Progenitor cell of endocrine pancreas (in vitro differentiated cells): ENCODE measurements around the gene CRISPLD2. TPM values are rescaled to one million over a fixed set of nuclear protein-coding genes. Genes with fewer than 3 reads are reported as not detected.

ENCODE experiments used
- DNase-seq: peaks from one replicate; pipeline ENCODE4 v3.0.0; 2021; ENCODE audit warnings: low spot score; ENCODE audit not compliant: unreplicated experiment
- H3K27ac Mint-ChIP-seq: 2 replicates; pipeline ENCODE4 v1.8.0; 2021; ENCODE audit warnings: mild to moderate bottlenecking, moderate library complexity, mixed read lengths
- H3K27me3 Mint-ChIP-seq: 2 replicates; pipeline ENCODE4 v1.8.0; 2021; ENCODE audit warnings: mixed read lengths
- H3K36me3 Mint-ChIP-seq: 2 replicates; pipeline ENCODE4 v1.8.0; 2022; ENCODE audit warnings: mixed read lengths; ENCODE audit not compliant: insufficient read depth
- H3K4me1 Mint-ChIP-seq: 2 replicates; pipeline ENCODE4 v1.8.0; 2021; ENCODE audit warnings: low read depth, mixed read lengths
- H3K4me3 Mint-ChIP-seq: 2 replicates; pipeline ENCODE4 v1.8.0; 2021; ENCODE audit warnings: low read depth, mild to moderate bottlenecking, moderate library complexity, mixed read lengths
- H3K9me3 Mint-ChIP-seq: 2 replicates; pipeline ENCODE4 v1.8.0; 2021; ENCODE audit warnings: low read depth, mixed read lengths
- total RNA-seq: library from RNA; stranded (reverse); gene quantifications from 2 replicates; pipeline ENCODE4 v1.2.1, GENCODE V29; 2021
- TF ChIP-seq, protein P1 (sequence below): fragments of 200-600 bp; sonication (generic); IDR thresholded peaks from one replicate; pipeline ENCODE4 v1.5.0; 2021; ENCODE audit warnings: antibody characterized with exemption, mild to moderate bottlenecking; ENCODE audit not compliant: unreplicated experiment

CRISPLD2 gene
- total RNA-seq, 1 donor from 2014 or later: 11.0 TPM

DNA sequence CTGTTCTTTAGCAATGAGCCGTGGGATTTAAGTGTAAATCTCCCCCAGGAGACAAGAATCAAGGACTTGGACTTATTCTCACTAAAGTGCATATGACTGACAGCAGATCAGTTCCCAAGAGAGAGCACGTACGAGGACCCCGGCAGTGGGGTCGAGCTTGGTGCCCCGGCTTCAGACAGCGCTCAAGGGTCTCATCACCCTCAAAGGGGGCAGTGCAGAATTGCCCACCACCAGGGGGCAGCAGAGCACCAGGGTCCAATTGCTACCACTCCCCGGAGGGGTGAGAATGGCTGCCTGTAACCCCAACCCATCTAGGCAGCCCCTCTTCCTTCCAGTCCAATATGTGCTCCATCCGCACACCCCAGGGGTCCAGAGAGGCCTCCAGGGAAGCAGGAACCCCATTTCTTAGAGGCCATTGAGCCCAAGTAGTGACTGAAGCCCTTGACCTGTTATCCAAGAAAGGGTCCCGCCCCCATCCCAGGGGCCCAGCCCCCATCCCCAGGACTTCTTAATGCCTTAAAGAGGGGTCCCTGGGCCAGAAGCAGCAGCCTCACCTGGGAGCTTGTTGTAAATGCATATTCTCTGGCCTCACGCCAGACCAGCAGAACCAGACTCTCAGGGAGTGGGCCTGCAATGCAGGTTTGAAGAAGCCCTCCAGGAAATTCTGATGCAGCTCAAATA, 105.4 kb downstream of the CRISPLD2 start:
- H3K9me3 Mint-ChIP-seq: no peaks in the 10 kb centered on the region
- no peak overlapping the region for H3K4me3 Mint-ChIP-seq
- peaks cover 11% of the 10 kb centered on the region for H3K27me3 Mint-ChIP-seq
- H3K4me1 Mint-ChIP-seq: no peaks in the 10 kb centered on the region
- no peak for DNase-seq
- TF ChIP-seq, protein P1, sequence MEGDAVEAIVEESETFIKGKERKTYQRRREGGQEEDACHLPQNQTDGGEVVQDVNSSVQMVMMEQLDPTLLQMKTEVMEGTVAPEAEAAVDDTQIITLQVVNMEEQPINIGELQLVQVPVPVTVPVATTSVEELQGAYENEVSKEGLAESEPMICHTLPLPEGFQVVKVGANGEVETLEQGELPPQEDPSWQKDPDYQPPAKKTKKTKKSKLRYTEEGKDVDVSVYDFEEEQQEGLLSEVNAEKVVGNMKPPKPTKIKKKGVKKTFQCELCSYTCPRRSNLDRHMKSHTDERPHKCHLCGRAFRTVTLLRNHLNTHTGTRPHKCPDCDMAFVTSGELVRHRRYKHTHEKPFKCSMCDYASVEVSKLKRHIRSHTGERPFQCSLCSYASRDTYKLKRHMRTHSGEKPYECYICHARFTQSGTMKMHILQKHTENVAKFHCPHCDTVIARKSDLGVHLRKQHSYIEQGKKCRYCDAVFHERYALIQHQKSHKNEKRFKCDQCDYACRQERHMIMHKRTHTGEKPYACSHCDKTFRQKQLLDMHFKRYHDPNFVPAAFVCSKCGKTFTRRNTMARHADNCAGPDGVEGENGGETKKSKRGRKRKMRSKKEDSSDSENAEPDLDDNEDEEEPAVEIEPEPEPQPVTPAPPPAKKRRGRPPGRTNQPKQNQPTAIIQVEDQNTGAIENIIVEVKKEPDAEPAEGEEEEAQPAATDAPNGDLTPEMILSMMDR: peak; percentile 57
- no peak overlapping the region for H3K27ac Mint-ChIP-seq
- H3K36me3 Mint-ChIP-seq: no peaks in the 10 kb centered on the region

DNA sequence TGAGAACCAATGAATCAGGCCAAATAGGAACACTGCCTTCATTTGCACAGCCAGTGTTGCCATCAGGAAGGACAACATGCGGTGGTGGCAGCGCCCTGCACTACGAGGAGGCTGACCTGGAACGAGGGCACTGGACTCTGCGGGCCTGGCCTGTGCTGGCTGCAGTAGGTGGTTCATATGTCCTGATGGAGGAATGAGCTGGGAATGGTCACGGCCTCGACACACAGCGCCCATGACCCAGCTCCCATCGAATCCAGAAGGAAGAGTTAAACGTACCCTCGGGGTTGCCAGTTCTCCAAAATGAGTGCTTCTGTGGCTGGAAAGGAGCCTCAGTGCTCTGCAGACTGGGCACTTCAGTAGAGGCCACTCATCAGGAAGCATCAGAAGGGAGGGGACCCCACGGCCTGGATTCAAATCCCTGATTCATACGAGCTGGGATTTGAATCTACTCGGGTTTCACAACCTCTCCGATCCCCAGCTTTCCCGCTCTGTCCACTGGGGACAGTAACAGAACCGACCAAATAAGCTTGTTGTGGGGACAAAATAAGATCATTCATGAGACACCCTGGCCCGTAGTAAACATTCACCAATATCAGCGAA, 106.1 kb downstream of the CRISPLD2 start:
- Mint-ChIP-seq H3K4me3 (no peak overlapping the region), H3K36me3 (no peaks in the 10 kb centered on the region), H3K4me1 (no peaks in the 10 kb centered on the region), H3K27ac (no peak overlapping the region), H3K9me3 (no peaks in the 10 kb centered on the region), H3K27me3 (peaks cover 6% of the 10 kb centered on the region)
- no peak for DNase-seq
- TF ChIP-seq, protein P1: no peak

DNA sequence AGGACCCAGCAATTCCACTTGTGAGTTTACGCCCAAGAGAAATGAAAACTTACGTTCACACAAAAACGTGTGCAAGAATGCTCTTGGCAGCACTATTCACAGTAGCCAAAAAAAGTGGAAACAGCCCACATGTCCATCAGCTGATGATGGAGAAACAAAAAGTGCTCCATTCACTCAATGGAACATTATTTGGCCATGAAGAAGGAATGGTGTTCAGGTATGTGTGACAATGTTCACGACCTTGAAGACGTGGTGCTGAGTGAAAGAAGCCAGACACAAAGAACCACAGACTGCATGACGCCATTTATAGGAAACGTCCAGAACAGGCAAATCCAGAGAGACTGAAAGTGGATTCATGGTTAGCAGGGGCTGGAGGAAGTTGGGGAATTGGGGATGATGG, 106.7 kb downstream of the CRISPLD2 start:
- DNase-seq: no peak
- Mint-ChIP-seq H3K27me3 (peaks cover 5% of the 10 kb centered on the region), H3K9me3 (no peaks in the 10 kb centered on the region), H3K4me3 (no peak overlapping the region), H3K4me1 (no peaks in the 10 kb centered on the region), H3K27ac (no peak overlapping the region), H3K36me3 (no peaks in the 10 kb centered on the region)
- TF ChIP-seq, protein P1: no peak

DNA sequence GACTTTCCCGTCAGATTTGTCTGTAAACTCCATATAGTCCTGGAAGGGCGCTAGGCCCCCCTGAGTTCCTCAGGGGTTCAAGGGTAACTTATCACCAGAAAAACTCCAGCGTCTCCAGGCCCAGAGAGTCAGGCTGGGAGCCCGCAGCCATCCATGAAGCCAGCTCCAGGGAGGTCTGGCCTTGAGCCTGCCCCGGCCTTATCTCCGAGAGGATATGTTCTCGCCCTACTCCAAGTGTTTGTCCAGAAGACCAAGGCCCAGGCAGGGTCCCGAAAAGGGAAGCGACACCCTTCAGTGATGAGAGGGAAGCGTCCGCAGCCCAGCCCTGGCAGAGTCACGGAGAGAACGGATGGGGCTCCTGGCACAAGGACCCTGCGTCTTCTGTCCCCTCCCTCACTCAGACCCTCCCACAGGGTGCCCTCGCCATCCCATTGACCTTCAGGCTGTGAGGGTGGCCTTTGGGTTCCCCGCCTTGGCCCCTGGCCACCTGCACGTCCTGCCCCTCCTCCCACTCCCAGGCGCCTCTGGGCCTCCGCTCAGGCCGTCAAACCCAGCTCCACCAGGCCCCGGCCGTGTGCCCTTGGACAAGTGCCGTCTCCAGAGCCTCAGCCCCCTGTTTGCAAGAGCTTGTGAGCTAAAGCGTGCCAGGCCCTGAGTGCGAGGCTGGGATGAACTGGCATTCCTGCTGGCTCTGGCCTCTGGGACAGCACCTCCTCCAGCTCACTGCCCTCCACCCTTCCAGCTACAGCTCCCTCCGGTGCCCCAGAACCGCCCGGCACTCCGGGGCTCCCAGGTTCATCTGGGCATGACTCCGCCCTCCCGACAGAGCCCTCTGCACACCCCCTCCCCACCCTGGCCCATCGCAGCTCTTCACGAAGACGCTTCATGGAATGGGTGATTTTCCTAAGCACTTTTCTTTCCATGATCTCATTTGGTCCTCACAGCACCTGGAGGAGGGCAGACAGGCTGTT, 108.1 kb downstream of the CRISPLD2 start:
- Mint-ChIP-seq H3K36me3 (no peaks in the 10 kb centered on the region), H3K4me1 (no peaks in the 10 kb centered on the region), H3K9me3 (no peaks in the 10 kb centered on the region), H3K27ac (no peak overlapping the region), H3K27me3 (peaks cover 8% of the 10 kb centered on the region), H3K4me3 (no peak overlapping the region)
- TF ChIP-seq, protein P1: no peak
- no peak for DNase-seq
